Thymus (tissue), 11 donors: Measurements from ENCODE around the gene GNGT1. TPM values are rescaled to one million over a fixed set of nuclear protein-coding genes. Genes with fewer than 3 reads are reported as not detected.
"Not testable (repeated sequence)": the region's sequence is repeated elsewhere in the genome, so short reads cannot be mapped to it uniquely, and the experiment has no call there.

ENCODE experiments used
- DNase-seq, 9 donors: peaks; one replicate each; pipeline ENCODE4 v3.0.0-alpha.2; 2013; ENCODE audit warnings: low spot score in 9 of 9, low read depth in 6 of 9, missing footprints in 1 of 9
- H3K27ac ChIP-seq, 2 donors: one replicate each; pipeline ENCODE4 v1.5.1; 2013; ENCODE audit warnings: control low read depth in 1 of 2, low read depth in 1 of 2, low read length in 1 of 2, mild to moderate bottlenecking in 1 of 2, moderate library complexity in 1 of 2
- H3K27me3 ChIP-seq, 2 donors: one replicate each; pipeline ENCODE4 v1.5.1; 2013; ENCODE audit warnings: low read length in 1 of 2; ENCODE audit not compliant: control insufficient read depth in 2 of 2, insufficient read depth in 1 of 2
- H3K36me3 ChIP-seq, 2 donors: one replicate each; pipeline ENCODE4 v1.5.1; 2013; ENCODE audit warnings: low read length in 1 of 2, mild to moderate bottlenecking in 1 of 2, moderate library complexity in 1 of 2; ENCODE audit not compliant: control insufficient read depth in 2 of 2, insufficient read depth in 2 of 2
- H3K4me1 ChIP-seq, 2 donors: one replicate each; pipeline ENCODE4 v1.5.1; 2013; ENCODE audit warnings: low read length in 2 of 2; ENCODE audit not compliant: control insufficient read depth in 2 of 2, insufficient read depth in 2 of 2
- H3K4me3 ChIP-seq, 2 donors: one replicate each; pipeline ENCODE4 v1.5.1; 2013; ENCODE audit warnings: low read length in 2 of 2, control low read depth in 1 of 2, mild to moderate bottlenecking in 1 of 2
- H3K9me3 ChIP-seq, 2 donors: one replicate each; pipeline ENCODE4 v1.5.1; 2013; ENCODE audit warnings: low read length in 1 of 2, mild to moderate bottlenecking in 1 of 2; ENCODE audit not compliant: control insufficient read depth in 2 of 2, insufficient read depth in 1 of 2
- WGBS: extraction: QIAGEN DNeasy Blood & Tissue Kit; methylation state at CpG from one replicate; pipeline ENCODE4 v1.1.7; 2013; 5-methylcytosine and 5-hydroxymethylcytosine counted together
- polyA plus RNA-seq: library from polyadenylated mRNA; stranded (reverse); fragments of 200-250 nt; gene quantifications from one replicate; pipeline ENCODE4 v1.2.3, GENCODE V29; 2013
- total RNA-seq: library from RNA; stranded (reverse); fragments of 120-200 nt; gene quantifications from one replicate; pipeline ENCODE4 v1.2.4, GENCODE V29; 2013
- donor health status: healthy.

Gene GNGT1
- total and polyA plus RNA-seq, 2 donors = 0.76 to 3.3 TPM

- Histone ChIP-seq H3K27me3 (peaks cover 14 to 24% of the 10 kb centered on the region in 2 donors), H3K4me1 (peaks cover 0 to 4% of the 10 kb centered on the region in 2 donors), H3K36me3 (no peaks in the 10 kb centered on the region), H3K27ac (no peak overlapping the region), H3K9me3 (no peaks in the 10 kb centered on the region), H3K4me3 (no peak overlapping the region)
- 95% methylated on average over 3 of the region's 3 CpGs for WGBS
- no peak for DNase-seq
Measured at GRCh38 chr7:93894966-93895640, 11.3 kb upstream of the GNGT1 start.

GRCh38 chr7:93895859-93896600 is 10.3 kb upstream of the GNGT1 start:
- WGBS = 95% methylated on average over 4 of the region's 4 CpGs
- DNase-seq = no peak
- Histone ChIP-seq H3K27ac (no peak overlapping the region), H3K27me3 (peaks cover 5 to 15% of the 10 kb centered on the region in 2 donors), H3K9me3 (no peaks in the 10 kb centered on the region), H3K36me3 (no peaks in the 10 kb centered on the region), H3K4me1 (no peaks in the 10 kb centered on the region), H3K4me3 (no peak overlapping the region)

GRCh38 chr7:93897680-93898079 is 8.7 kb upstream of the GNGT1 start:
- H3K9me3 ChIP-seq = no peaks in the 10 kb centered on the region
- H3K27ac ChIP-seq = no peak overlapping the region
- WGBS = 82% methylated on average over 2 of the region's 2 CpGs
- H3K27me3 ChIP-seq = peaks cover 0 to 3% of the 10 kb centered on the region in 2 donors
- H3K4me1 ChIP-seq = no peaks in the 10 kb centered on the region
- no peak overlapping the region for H3K4me3 ChIP-seq
- H3K36me3 ChIP-seq = no peaks in the 10 kb centered on the region
- no peak for DNase-seq

- no peaks in the 10 kb centered on the region for H3K27me3 ChIP-seq
- no peaks in the 10 kb centered on the region for H3K4me1 ChIP-seq
- no peaks in the 10 kb centered on the region for H3K36me3 ChIP-seq
- H3K27ac ChIP-seq = no peak overlapping the region
- no peaks in the 10 kb centered on the region for H3K9me3 ChIP-seq
- H3K4me3 ChIP-seq = no peak overlapping the region
- DNase-seq = peak in 3 of 9 donors; percentile 26 to 35 (median 32)
- WGBS = 95% methylated on average over 1 of the region's 1 CpG
Measured at GRCh38 chr7:93902777-93903423, 3.5 kb upstream of the GNGT1 start.

- no peak for DNase-seq
- H3K27ac ChIP-seq = no peak overlapping the region
- no peaks in the 10 kb centered on the region for H3K27me3 ChIP-seq
- no peaks in the 10 kb centered on the region for H3K9me3 ChIP-seq
- H3K36me3 ChIP-seq = no peaks in the 10 kb centered on the region
- H3K4me1 ChIP-seq = no peaks in the 10 kb centered on the region
- no peak overlapping the region for H3K4me3 ChIP-seq
- WGBS = 88% methylated on average over 3 of the region's 3 CpGs
Measured at GRCh38 chr7:93910076-93910994, 4.0 kb downstream of the GNGT1 start.

- H3K9me3 ChIP-seq, H3K4me1 ChIP-seq, H3K36me3 ChIP-seq, H3K27me3 ChIP-seq, H3K4me3 ChIP-seq, DNase-seq, H3K27ac ChIP-seq: not testable (repeated sequence)
- 97% methylated on average over 3 of the region's 3 CpGs for WGBS
Measured at GRCh38 chr7:93911242-93911641, 4.9 kb downstream of the GNGT1 start.

GRCh38 chr7:93911661-93912060 is 5.3 kb downstream of the GNGT1 start:
- not testable (repeated sequence) for H3K36me3 ChIP-seq, H3K4me1 ChIP-seq, DNase-seq, H3K9me3 ChIP-seq, H3K27me3 ChIP-seq, H3K27ac ChIP-seq, H3K4me3 ChIP-seq

- DNase-seq = no peak
- H3K27ac ChIP-seq = no peak overlapping the region
Measured at GRCh38 chr7:93913197-93913596, 6.8 kb downstream of the GNGT1 start.

More at GRCh38 chr7:93913197-93913596, 6.8 kb downstream of the GNGT1 start:
- Histone ChIP-seq H3K4me1 (no peaks in the 10 kb centered on the region), H3K4me3 (no peak overlapping the region), H3K9me3 (no peaks in the 10 kb centered on the region), H3K36me3 (no peaks in the 10 kb centered on the region), H3K27me3 (no peaks in the 10 kb centered on the region)
